Measurements from ENCODE around the gene L3MBTL4. TPM values are rescaled to one million over a fixed set of nuclear protein-coding genes. Genes with fewer than 3 reads are reported as not detected.

Gene L3MBTL4
- total and polyA plus RNA-seq, 10 of the 15 experiments (the other 5 are each of a cell fraction or from before 2014, with no cell fraction given) = 1.3 to 8.7 (median 3.8) TPM

DNA sequence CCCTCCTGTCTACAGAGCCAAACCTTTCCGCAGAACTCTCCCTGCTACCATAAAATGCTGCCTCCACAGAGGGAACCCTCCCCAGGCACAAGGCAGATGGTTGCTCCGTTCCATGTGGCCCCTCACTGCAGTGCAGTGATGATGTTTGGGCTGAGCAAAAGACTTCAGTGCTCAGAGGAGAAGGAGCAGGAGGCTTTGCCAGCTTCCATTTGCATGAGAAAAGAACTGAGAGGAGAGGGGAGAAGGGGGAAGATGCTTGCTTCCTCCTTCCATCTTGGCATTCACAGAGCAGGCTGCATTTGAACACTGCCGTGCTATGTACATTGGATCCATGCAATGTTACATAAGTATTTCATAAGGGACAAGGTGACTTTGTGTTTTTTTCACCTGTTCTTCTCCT, 472.8 kb downstream of the L3MBTL4 start (continued):
- TF ChIP-seq RELB (IDR thresholded peaks at IDR 0.05; ENCODE audit: low read depth) (no peak), CBX3 (IDR thresholded peaks at IDR 0.05; ENCODE audit: borderline replicate concordance, low read depth) (no peak), RCOR1 (conservative IDR thresholded peaks at IDR 0.05; ENCODE audit: low read depth, low read length) (no peak), USF2 (IDR thresholded peaks at IDR 0.05; ENCODE audit: borderline replicate concordance, low read depth, low read length) (no peak), IRF4 (IDR thresholded peaks at IDR 0.05; ENCODE audit: low read depth, low read length) (no peak), SMAD1 (IDR thresholded peaks at IDR 0.05; ENCODE audit: low read depth, partially characterized antibody) (no peak), IKZF1 (conservative IDR thresholded peaks at IDR 0.05) (no peak), MEF2B (IDR thresholded peaks at IDR 0.05; ENCODE audit: partially characterized antibody, poor library complexity, severe bottlenecking) (no peak)

DNA sequence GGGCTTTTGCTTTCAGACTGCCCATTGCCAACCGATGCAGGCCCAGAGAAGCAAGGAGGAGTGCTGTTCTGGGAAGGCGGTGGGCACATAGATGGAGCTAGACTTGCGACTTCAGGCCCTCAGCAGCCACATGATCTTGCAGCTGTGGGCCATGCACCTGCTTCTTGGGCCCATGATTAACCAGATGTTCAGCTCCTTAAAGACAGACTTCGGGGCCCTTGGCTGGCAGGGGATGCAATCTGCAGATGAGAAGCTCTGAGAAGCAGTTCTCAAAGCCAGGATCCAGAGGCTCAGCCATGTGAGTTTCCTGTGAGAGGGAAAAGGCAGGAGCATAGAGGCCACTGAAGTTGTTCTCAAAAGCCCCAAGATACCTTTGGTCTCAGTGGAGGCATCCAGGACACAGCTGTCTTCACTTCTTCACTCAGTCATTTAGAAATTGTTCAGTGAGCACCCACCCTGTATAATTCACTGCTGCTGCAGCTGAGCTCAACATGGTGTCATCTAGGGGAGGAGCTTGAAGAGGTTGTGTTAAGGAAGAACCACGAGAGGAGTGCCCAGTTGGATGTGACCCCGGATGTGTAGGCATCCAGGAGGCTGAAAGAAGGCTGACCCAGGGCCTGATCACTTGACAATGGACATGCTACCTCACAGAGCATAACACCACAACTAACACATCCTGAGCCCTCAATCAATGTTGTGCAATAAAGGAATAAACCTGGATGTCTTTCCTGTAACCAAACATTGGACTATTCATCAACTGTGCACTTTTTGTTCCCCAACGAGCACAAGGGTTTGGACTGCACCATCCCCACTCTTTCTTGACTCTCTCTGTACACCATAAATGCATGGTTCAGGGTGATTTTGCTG, 474.7 kb downstream of the L3MBTL4 start:
- 51% methylated on average over 7 of the region's 7 CpGs for WGBS (ENCODE audit: insufficient coverage, insufficient replicate concordance, low lambda C conversion rate, missing lambda C conversion rate)
- SMC1A ChIA-PET (ENCODE audit: uncharacterized antibody, unreplicated experiment) = no interaction called here
- RAD21 ChIA-PET (ENCODE audit: unreplicated experiment) = no interaction called here
- Histone ChIP-seq H3K4me3 (no peak overlapping the region), H2AFZ (ENCODE audit: control insufficient read depth, low read depth, low read length) (no peak overlapping the region), H3K27me3 (replicated peaks in 1 of 2; ENCODE audit: control insufficient read depth in 2 of 2, insufficient read depth in 2 of 2, low read length in 1 of 2) (peaks cover 0 to 2% of the 10 kb centered on the region in 2 experiments; a peak in 1 of 4 replicates), H3K79me2 (ENCODE audit: control insufficient read depth, insufficient read depth, low read length) (no peaks in the 10 kb centered on the region), H3K4me2 (ENCODE audit: control insufficient read depth, insufficient read depth) (no peak overlapping the region), H3K27ac (ENCODE audit: control insufficient read depth, insufficient read depth) (no peak overlapping the region), H3K36me3 (ENCODE audit: control insufficient read depth in 2 of 2, insufficient read depth in 2 of 2, low read length in 1 of 2) (no peaks in the 10 kb centered on the region), H3K4me1 (ENCODE audit: control insufficient read depth, insufficient read depth, low read length) (no peaks in the 10 kb centered on the region), H4K20me1 (ENCODE audit: control insufficient read depth, insufficient read depth) (no peaks in the 10 kb centered on the region), H3K9ac (ENCODE audit: control insufficient read depth, insufficient read depth, low read length) (no peak overlapping the region), H3K9me3 (replicated peaks; ENCODE audit: control insufficient read depth, insufficient read depth, low read length) (no peaks in the 10 kb centered on the region)
- FAIRE-seq = no peak
- intact Hi-C loops (cut with micrococcal nuclease; ENCODE audit: unreplicated experiment) = no loop called here
- DNase-seq (ENCODE audit: low read depth, low spot score) = no peak
- POLR2A ChIA-PET = no interaction called here
- CTCF ChIA-PET = no interaction called here
- no TSS peak for BruUV-seq (replicated peaks)
- in situ Hi-C loops (cut with MboI) = no loop called here
- no peak for ATAC-seq
- no peak for TF ChIP-seq KDM1A (IDR thresholded peaks at IDR 0.05; ENCODE audit: borderline replicate concordance)
- no peak for TF ChIP-seq RAD51 (IDR thresholded peaks at IDR 0.05)
- TF ChIP-seq SUPT20H (IDR thresholded peaks at IDR 0.05; ENCODE audit: borderline replicate concordance, control insufficient read depth, low read depth, low read length) = no peak
- no peak for TF ChIP-seq NFYB (IDR thresholded peaks at IDR 0.05; ENCODE audit: insufficient read depth, low read depth, low read length)
- no peak for TF ChIP-seq STAT3 (IDR thresholded peaks at IDR 0.05; ENCODE audit: low read depth, low read length)
- no peak for TF ChIP-seq IKZF1 (conservative IDR thresholded peaks at IDR 0.05)
- TF ChIP-seq POLR2AphosphoS2 (IDR thresholded peaks at IDR 0.05; ENCODE audit: low read depth, low read length) = no peak
- no peak for TF ChIP-seq FOXK2 (IDR thresholded peaks at IDR 0.05)
- no peak for TF ChIP-seq ZBTB4 (CRISPR knock-in tag; IDR thresholded peaks at IDR 0.05)
